ENCODE data around the gene SLC25A41. TPM values are rescaled to one million over a fixed set of nuclear protein-coding genes. Genes with fewer than 3 reads are reported as not detected.

The SLC25A41 gene
- total and polyA plus RNA-seq, 2 donors (not counting 1 experiment from before 2014, with no cell fraction given): 0.30 to 0.48 TPM

DNA sequence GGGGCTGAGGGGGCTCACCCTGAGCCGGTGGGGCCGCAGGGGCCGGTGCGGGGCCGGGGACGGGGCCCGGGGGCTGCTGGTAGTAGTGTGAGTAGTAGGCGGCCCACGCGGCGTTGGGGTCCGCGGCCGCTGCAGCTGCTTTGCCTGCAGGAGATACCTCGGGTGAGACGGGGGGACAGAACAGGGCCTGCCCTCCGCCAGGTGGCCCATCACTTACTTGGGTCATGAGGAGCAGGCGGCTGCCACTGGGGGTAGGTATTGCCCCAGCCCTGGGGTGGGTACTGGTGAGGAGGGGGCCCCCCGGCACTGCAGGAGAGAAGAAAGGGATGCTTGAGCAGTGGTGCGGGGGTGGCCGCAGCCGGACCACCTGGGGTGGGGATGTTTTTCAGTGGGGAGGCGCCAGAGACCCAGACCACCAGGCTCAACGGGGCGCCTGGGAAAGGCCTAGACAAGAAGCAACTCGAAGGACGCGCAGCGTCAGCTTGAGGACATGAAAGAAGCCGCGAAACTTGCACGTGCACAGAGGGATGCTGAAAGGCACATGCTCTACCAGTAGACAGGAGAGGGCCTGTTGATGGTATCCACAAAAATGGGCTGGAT is 17.9 kb downstream of the SLC25A41 start:
- Histone ChIP-seq H3K27me3 (replicated peaks in 1 of 4; ENCODE audit: control extremely low read depth in 1 of 4, control insufficient read depth in 3 of 4, insufficient read depth in 4 of 4, low read length in 3 of 4) (no peaks in the 10 kb centered on the region), H3K4me1 (ENCODE audit: control insufficient read depth in 2 of 2, insufficient read depth in 2 of 2, low read length in 2 of 2) (no peaks in the 10 kb centered on the region), H3K9ac (ENCODE audit: low read length) (no peak overlapping the region), H3K27ac (ENCODE audit: low read length in 2 of 2) (no peak overlapping the region), H4K20me1 (ENCODE audit: control insufficient read depth, insufficient read depth, low read length, poor library complexity, severe bottlenecking) (peaks cover 68% of the 10 kb centered on the region), H3K9me3 (ENCODE audit: control extremely low read depth in 1 of 3, control insufficient read depth in 2 of 3, insufficient read depth in 1 of 3, low read length in 2 of 3) (no peaks in the 10 kb centered on the region), H3K4me2 (replicated peaks; ENCODE audit: low read depth, low read length, poor library complexity, severe bottlenecking) (no peak overlapping the region), H3K79me2 (ENCODE audit: control insufficient read depth, insufficient read depth, low read length) (peaks cover 8% of the 10 kb centered on the region), H3K36me3 (replicated peaks in 1 of 2; ENCODE audit: control extremely low read depth in 1 of 2, control insufficient read depth in 1 of 2, extremely low read depth in 1 of 2, insufficient read depth in 2 of 2, low read length in 1 of 2) (peaks cover 0 to 66% of the 10 kb centered on the region in 2 experiments), H3K4me3 (ENCODE audit: control extremely low read depth in 1 of 5, extremely low read depth in 1 of 5, insufficient read depth in 1 of 5, low read depth in 2 of 5, low read length in 4 of 5) (no peak overlapping the region), H2AFZ (ENCODE audit: insufficient read depth, low read depth, low read length, poor library complexity, severe bottlenecking) (no peak overlapping the region)
- no peak for DNase-seq
- no peaks in the 10 kb centered on the region for H3K27me3 Mint-ChIP-seq
- ChIA-PET CTCF (interaction anchor here (0.5 kb wide), 1 partner anchor 88 kb away, joined by 3 read pairs; no protein-coding TSS in a partner anchor), POLR2A (no interaction called here)
- no peaks in the 10 kb centered on the region for H3K4me1 Mint-ChIP-seq
- H3K27ac Mint-ChIP-seq: no peak overlapping the region
- H3K4me3 Mint-ChIP-seq: no peak overlapping the region
- no peaks in the 10 kb centered on the region for H3K9me3 Mint-ChIP-seq (ENCODE audit: insufficient read depth)
- WGBS (ENCODE audit: insufficient coverage): 99% methylated on average over 27 of the region's 32 CpGs
- TF ChIP-seq, protein P1, sequence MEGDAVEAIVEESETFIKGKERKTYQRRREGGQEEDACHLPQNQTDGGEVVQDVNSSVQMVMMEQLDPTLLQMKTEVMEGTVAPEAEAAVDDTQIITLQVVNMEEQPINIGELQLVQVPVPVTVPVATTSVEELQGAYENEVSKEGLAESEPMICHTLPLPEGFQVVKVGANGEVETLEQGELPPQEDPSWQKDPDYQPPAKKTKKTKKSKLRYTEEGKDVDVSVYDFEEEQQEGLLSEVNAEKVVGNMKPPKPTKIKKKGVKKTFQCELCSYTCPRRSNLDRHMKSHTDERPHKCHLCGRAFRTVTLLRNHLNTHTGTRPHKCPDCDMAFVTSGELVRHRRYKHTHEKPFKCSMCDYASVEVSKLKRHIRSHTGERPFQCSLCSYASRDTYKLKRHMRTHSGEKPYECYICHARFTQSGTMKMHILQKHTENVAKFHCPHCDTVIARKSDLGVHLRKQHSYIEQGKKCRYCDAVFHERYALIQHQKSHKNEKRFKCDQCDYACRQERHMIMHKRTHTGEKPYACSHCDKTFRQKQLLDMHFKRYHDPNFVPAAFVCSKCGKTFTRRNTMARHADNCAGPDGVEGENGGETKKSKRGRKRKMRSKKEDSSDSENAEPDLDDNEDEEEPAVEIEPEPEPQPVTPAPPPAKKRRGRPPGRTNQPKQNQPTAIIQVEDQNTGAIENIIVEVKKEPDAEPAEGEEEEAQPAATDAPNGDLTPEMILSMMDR (IDR thresholded peaks at IDR 0.05): no peak
- no peak for TF ChIP-seq EZH2 (IDR thresholded peaks at IDR 0.05; ENCODE audit: borderline replicate concordance, insufficient read depth, low read depth, low read length, poor library complexity, severe bottlenecking)
- ATAC-seq (ENCODE audit: low read depth): no peak
- intact Hi-C loops (cut with micrococcal nuclease): no loop called here

DNA sequence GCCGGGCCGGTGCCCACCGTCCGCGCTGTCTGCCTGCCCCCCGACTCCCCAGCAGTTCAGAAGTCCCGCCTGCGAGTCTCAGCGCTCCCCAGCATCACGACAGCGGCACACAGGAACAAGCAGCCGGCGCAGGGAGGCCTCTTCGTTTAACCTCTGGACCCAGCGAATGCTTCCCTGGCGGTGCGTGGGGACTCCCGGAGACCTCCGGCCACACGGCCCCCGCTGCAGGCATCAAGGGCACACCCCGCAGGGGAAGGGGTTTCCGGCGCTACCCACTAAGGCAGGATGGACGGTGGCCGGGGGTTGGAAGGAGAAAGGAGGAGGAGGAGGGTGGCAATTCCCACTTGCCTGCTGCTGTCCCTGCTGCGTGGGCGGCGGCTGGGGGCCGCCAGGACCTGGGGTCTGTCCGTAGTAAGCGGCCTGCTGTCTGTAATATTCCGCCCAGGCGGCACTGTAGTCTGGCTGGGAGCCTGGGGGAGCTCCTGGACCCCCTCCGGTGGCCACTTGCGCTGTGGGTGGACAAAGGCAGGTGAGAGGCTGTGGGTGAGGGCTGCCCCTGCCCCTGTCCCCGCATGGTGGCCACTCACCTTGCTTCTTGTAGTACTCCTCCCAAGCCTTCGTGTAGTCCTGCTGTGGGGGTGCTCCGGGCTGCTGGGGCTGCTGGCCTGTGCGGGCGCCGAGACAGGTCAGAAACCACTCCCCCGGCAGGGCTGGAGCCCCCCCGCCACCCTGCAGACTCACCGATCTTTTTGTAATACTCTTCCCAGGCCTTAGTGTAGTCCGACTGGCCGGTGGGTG is 18.6 kb downstream of the SLC25A41 start:
- H3K4me1 Mint-ChIP-seq: no peaks in the 10 kb centered on the region
- intact Hi-C loops (cut with micrococcal nuclease): no loop called here
- H2AFZ ChIP-seq (ENCODE audit: insufficient read depth, low read depth, low read length, poor library complexity, severe bottlenecking): no peak overlapping the region
- no peaks in the 10 kb centered on the region for H3K27me3 ChIP-seq (replicated peaks in 1 of 4; ENCODE audit: control extremely low read depth in 1 of 4, control insufficient read depth in 3 of 4, insufficient read depth in 4 of 4, low read length in 3 of 4)
- H3K36me3 ChIP-seq (replicated peaks in 1 of 2; ENCODE audit: control extremely low read depth in 1 of 2, control insufficient read depth in 1 of 2, extremely low read depth in 1 of 2, insufficient read depth in 2 of 2, low read length in 1 of 2): peaks cover 0 to 60% of the 10 kb centered on the region in 2 experiments
- no peaks in the 10 kb centered on the region for H3K9me3 ChIP-seq (ENCODE audit: control extremely low read depth in 1 of 3, control insufficient read depth in 2 of 3, insufficient read depth in 1 of 3, low read length in 2 of 3)
- no peak overlapping the region for H3K4me3 ChIP-seq (ENCODE audit: control extremely low read depth in 1 of 5, extremely low read depth in 1 of 5, insufficient read depth in 1 of 5, low read depth in 2 of 5, low read length in 4 of 5)
- H3K79me2 ChIP-seq (ENCODE audit: control insufficient read depth, insufficient read depth, low read length): peaks cover 4% of the 10 kb centered on the region
- no peak for TF ChIP-seq EZH2 (IDR thresholded peaks at IDR 0.05; ENCODE audit: borderline replicate concordance, insufficient read depth, low read depth, low read length, poor library complexity, severe bottlenecking)
- TF ChIP-seq, protein P1 (IDR thresholded peaks at IDR 0.05): no peak
- H3K27ac Mint-ChIP-seq: no peak overlapping the region
- no peaks in the 10 kb centered on the region for H3K9me3 Mint-ChIP-seq (ENCODE audit: insufficient read depth)
- H3K4me3 Mint-ChIP-seq: no peak overlapping the region
- H3K4me1 ChIP-seq (ENCODE audit: control insufficient read depth in 2 of 2, insufficient read depth in 2 of 2, low read length in 2 of 2): no peaks in the 10 kb centered on the region
- H3K9ac ChIP-seq (ENCODE audit: low read length): no peak overlapping the region
- H3K27me3 Mint-ChIP-seq: no peaks in the 10 kb centered on the region
- CTCF ChIA-PET: interaction anchor here (0.5 kb wide), 1 partner anchor 89 kb away, joined by 3 read pairs; no protein-coding TSS in a partner anchor
- WGBS (ENCODE audit: insufficient coverage): 96% methylated on average over 36 of the region's 47 CpGs
- POLR2A ChIA-PET: no interaction called here
- ATAC-seq (ENCODE audit: low read depth) (no peak), DNase-seq (no peak)
- H4K20me1 ChIP-seq (ENCODE audit: control insufficient read depth, insufficient read depth, low read length, poor library complexity, severe bottlenecking): peaks cover 61% of the 10 kb centered on the region
- no peak overlapping the region for H3K4me2 ChIP-seq (replicated peaks; ENCODE audit: low read depth, low read length, poor library complexity, severe bottlenecking)
- H3K27ac ChIP-seq (ENCODE audit: low read length in 2 of 2): no peak overlapping the region

Measured in B cell (primary cell).